ENCODE results near the gene APOL2.
A peak's percentile ranks its signal among the peaks of the same experiment; 100 is the strongest.

The APOL2 gene

GRCh38 chr22:36238373-36239149, 766 bp downstream of the APOL2 start:
- TF ChIP-seq, protein P1, sequence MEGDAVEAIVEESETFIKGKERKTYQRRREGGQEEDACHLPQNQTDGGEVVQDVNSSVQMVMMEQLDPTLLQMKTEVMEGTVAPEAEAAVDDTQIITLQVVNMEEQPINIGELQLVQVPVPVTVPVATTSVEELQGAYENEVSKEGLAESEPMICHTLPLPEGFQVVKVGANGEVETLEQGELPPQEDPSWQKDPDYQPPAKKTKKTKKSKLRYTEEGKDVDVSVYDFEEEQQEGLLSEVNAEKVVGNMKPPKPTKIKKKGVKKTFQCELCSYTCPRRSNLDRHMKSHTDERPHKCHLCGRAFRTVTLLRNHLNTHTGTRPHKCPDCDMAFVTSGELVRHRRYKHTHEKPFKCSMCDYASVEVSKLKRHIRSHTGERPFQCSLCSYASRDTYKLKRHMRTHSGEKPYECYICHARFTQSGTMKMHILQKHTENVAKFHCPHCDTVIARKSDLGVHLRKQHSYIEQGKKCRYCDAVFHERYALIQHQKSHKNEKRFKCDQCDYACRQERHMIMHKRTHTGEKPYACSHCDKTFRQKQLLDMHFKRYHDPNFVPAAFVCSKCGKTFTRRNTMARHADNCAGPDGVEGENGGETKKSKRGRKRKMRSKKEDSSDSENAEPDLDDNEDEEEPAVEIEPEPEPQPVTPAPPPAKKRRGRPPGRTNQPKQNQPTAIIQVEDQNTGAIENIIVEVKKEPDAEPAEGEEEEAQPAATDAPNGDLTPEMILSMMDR (IDR thresholded peaks at IDR 0.05; ENCODE audit: low read depth, low read length), result no peak
- peak overlapping the region; percentile 87 for H3K4me3 ChIP-seq (ENCODE audit: low read depth, low read length)

GRCh38 chr22:36237462-36238372, 1.6 kb downstream of the APOL2 start:
- TF ChIP-seq, protein P1 (IDR thresholded peaks at IDR 0.05; ENCODE audit: low read depth, low read length), result no peak
- H3K4me3 ChIP-seq (ENCODE audit: low read depth, low read length), result peak overlapping the region; percentile 87

DNA sequence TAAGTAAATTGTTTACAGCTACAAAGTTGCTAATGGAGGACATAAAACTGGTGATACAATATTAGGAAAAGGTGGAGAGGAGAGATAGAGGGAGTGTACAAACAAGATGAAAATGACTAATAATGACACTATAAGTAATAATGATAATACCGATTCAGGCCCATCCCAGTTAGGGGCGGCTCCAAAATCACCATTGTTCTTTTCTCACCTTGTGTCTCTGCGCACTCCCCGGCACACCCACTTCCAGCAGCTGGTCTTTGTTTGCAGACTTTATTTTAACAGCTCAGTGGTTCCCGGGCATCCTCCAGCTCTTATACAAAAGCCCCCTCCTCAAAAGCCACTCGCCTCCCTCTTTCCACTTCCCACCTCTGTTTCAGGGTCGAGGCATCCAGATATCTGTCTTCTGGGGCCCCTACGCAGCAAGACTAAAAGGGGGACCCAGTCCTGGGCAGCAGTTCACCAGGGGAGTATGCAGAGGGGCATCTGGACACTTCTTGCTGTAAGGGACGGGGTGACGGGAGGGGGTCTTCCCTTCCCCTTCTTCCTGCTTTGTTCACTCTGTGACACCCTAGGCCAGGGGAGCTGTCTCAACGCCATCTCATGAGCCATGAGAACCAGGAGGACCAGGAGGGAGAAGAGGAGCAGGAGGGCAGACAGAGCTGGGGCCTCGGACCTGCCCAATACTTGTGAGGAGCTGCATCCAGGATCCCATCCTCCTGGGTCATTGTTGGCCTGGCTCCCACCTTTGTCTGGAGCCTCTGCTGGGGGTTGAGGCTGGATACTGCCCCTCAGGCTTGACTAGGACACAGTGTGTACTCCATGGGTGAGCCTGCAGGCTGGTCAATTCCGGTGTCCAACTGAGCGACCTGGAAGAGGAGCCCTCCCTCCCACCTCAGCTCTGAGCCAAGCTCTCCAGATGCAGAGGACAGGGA, 2.7 kb downstream of the APOL2 start:
- no peak overlapping the region for H3K4me3 ChIP-seq (ENCODE audit: low read depth, low read length)
- TF ChIP-seq, protein P1 (IDR thresholded peaks at IDR 0.05; ENCODE audit: low read depth, low read length), result no peak

DNA sequence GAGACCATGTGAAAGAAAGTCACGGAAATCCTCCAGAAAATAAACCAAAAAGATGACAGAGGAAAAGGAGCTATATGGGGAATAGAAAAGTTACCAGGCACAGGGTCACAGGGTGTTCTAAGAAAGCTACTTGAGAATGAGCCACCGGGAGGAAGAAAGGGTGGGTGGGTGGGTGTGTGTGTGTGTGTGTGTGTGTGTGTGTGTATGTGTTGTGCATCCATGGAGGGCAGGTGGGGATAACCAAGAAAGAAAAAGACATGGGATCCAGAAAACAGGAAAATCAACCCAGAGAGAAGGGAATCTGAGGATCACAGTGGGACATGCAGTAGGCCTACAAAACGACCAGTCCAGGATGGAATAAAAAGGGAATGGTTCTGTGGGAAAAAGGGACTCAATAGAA, 3.7 kb downstream of the APOL2 start:
- TF ChIP-seq, protein P1 (IDR thresholded peaks at IDR 0.05; ENCODE audit: low read depth, low read length), result no peak

GRCh38 chr22:36234919-36235318, 4.4 kb downstream of the APOL2 start:
- no peak overlapping the region for H3K4me3 ChIP-seq (ENCODE audit: low read depth, low read length)
- TF ChIP-seq, protein P1 (IDR thresholded peaks at IDR 0.05; ENCODE audit: low read depth, low read length), result no peak

More for the DNA sequence above, 3.7 kb downstream of the APOL2 start:
- H3K4me3 ChIP-seq (ENCODE audit: low read depth, low read length), result no peak overlapping the region

GRCh38 chr22:36234213-36234612, 5.1 kb downstream of the APOL2 start:
- TF ChIP-seq, protein P1 (IDR thresholded peaks at IDR 0.05; ENCODE audit: low read depth, low read length), result no peak
- H3K4me3 ChIP-seq (ENCODE audit: low read depth, low read length), result no peak overlapping the region

All from WI38 (cell line).